ENCODE data around the gene TMEM198.

TMEM198 gene, protein sequence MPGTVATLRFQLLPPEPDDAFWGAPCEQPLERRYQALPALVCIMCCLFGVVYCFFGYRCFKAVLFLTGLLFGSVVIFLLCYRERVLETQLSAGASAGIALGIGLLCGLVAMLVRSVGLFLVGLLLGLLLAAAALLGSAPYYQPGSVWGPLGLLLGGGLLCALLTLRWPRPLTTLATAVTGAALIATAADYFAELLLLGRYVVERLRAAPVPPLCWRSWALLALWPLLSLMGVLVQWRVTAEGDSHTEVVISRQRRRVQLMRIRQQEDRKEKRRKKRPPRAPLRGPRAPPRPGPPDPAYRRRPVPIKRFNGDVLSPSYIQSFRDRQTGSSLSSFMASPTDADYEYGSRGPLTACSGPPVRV

GRCh38 chr2:219543596-219544358 lies at the start of gene TMEM198, which contains the start of gene CHPF:
TMEM198 (plus strand) TSS chr2:219544028; CDS start chr2:219544728, 700 bp downstream.
CHPF (minus strand) TSS chr2:219543809; CDS start chr2:219543538, 271 bp downstream.
- Mint-ChIP-seq H3K27ac (peak within 1 kb of the TSS; percentile 59), H3K4me3 (peak within 1 kb of the TSS; percentile 88), H3K36me3 (peaks cover 29% of the 10 kb centered on the region), H3K9me3 (no peaks in the 10 kb centered on the region), H3K4me1 (peaks cover 29% of the 10 kb centered on the region)
- peak; percentile 90 to 97 for DNase-seq (ENCODE audit: low spot score in 2 of 2)
- ATAC-seq, result peak; percentile 85

- ATAC-seq, result no peak
- Mint-ChIP-seq H3K27ac (no peak overlapping the region), H3K9me3 (no peaks in the 10 kb centered on the region), H3K36me3 (peaks cover 10% of the 10 kb centered on the region), H3K4me3 (no peak overlapping the region), H3K4me1 (peaks cover 40% of the 10 kb centered on the region)
- DNase-seq (ENCODE audit: low spot score in 2 of 2), result no peak
Observed at GRCh38 chr2:219494952-219495530, 48.8 kb upstream of the TMEM198 start.

- H3K4me1 Mint-ChIP-seq, result peaks cover 45% of the 10 kb centered on the region
- no peak overlapping the region for H3K27ac Mint-ChIP-seq
- peak; percentile 29 to 73 for DNase-seq (ENCODE audit: low spot score in 2 of 2)
- H3K36me3 Mint-ChIP-seq, result peaks cover 10% of the 10 kb centered on the region
- H3K9me3 Mint-ChIP-seq, result no peaks in the 10 kb centered on the region
- peak; percentile 19 for ATAC-seq
- no peak overlapping the region for H3K4me3 Mint-ChIP-seq
Observed at GRCh38 chr2:219495531-219496122, 48.2 kb upstream of the TMEM198 start.

GRCh38 chr2:219496247-219496824 lies 47.5 kb upstream of the TMEM198 start:
- peaks cover 47% of the 10 kb centered on the region for H3K4me1 Mint-ChIP-seq
- ATAC-seq (no peak), DNase-seq (ENCODE audit: low spot score in 2 of 2) (no peak)
- H3K36me3 Mint-ChIP-seq, result peaks cover 10% of the 10 kb centered on the region
- no peak overlapping the region for H3K27ac Mint-ChIP-seq
- peak overlapping the region; percentile 98 for H3K4me3 Mint-ChIP-seq
- no peaks in the 10 kb centered on the region for H3K9me3 Mint-ChIP-seq

DNA sequence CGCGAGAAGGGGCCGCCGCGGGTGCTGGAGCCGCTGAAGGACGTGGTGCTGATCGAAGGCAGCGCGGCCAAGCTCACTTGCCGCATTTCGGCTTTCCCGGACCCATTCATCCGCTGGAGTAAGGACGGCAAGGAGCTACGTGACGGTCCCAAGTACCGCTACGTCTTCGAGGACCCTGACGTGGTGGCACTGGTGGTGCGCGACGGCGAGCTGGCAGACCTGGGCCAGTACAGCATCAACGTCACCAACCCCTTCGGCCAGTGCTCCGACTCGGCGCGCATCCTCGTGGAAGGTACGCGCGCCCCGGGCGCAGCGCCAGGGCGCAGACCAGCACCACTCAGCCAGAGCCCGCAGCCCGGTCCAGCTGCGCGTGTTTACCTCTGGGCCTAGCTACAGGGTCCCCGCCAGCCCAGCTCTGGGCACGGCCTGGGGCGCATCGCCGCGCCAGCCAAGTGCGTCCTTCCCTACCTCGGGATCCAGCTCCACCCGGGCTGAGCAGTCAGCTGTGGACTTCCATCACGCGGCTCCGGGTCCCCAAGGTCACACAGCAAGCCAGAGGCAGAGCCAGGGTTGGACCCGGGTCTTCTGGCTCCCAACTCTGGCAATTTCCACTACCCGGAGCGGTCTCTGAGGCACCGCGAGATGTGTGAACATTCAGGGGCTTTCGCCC lies 46.9 kb upstream of the TMEM198 start:
- DNase-seq (ENCODE audit: low spot score in 2 of 2), result no peak
- H3K9me3 Mint-ChIP-seq, result no peaks in the 10 kb centered on the region
- H3K27ac Mint-ChIP-seq, result no peak overlapping the region

DNA sequence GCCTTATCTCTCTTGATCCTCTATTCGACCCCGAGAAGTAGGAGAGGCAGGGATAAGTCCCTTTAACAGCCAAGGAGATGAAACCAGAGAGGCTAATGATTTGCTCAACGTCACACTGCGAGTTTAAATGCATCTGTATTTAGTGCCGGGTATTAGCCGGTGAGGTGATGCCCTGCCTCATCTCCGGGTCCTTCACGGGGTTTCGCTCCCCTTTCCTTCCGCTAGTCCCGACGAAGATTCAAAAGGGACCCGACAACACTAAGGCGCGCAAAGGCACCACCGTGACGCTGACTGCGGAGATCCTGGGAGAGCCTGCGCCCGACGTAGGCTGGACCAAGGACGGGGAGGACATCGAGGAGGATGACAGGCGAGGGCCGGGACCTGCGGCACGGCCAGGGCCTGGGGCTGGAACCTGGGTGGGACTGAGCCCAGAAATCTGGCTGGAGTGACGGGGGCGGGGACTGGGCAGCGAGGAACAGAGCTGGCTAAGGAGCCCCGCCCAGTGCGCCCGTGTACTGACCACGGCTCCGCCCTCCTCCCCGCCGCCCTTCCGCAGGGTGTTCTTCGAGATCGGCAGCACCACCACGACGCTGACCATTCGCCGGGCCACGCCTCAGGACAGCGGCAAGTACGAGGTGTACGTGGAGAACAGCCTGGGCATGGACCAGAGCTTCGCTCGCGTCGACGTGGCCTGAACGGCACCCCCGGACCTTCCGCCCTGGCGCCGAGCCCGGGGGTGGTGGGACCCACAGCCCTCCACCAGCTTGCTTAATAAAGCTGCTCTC lies 46.1 kb upstream of the TMEM198 start:
- Mint-ChIP-seq H3K4me3 (peak overlapping the region; percentile 98), H3K4me1 (peaks cover 55% of the 10 kb centered on the region), H3K36me3 (peaks cover 13% of the 10 kb centered on the region), H3K27ac (no peak overlapping the region), H3K9me3 (no peaks in the 10 kb centered on the region)
- ATAC-seq (peak; percentile 52), DNase-seq (ENCODE audit: low spot score in 2 of 2) (peak; percentile 45 to 74)

More for the DNA sequence above, 46.9 kb upstream of the TMEM198 start:
- Mint-ChIP-seq H3K4me3 (peak overlapping the region; percentile 98), H3K4me1 (peaks cover 54% of the 10 kb centered on the region), H3K36me3 (peaks cover 10% of the 10 kb centered on the region)
- ATAC-seq, result no peak

GRCh38 chr2:219498280-219499057 lies 45.4 kb upstream of the TMEM198 start, which contains the start of gene GMPPA:
GMPPA (plus strand) TSS chr2:219498891; CDS start chr2:219499976, 1,085 bp downstream.
- H3K4me1 Mint-ChIP-seq, result peaks cover 55% of the 10 kb centered on the region
- peak; percentile 94 for ATAC-seq
- peak within 1 kb of the TSS; percentile 93 for H3K27ac Mint-ChIP-seq
- peaks cover 21% of the 10 kb centered on the region for H3K36me3 Mint-ChIP-seq
- DNase-seq (ENCODE audit: low spot score in 2 of 2), result peak; percentile 83 to 96
- H3K9me3 Mint-ChIP-seq, result no peaks in the 10 kb centered on the region
- H3K4me3 Mint-ChIP-seq, result peak within 1 kb of the TSS; percentile 98

GRCh38 chr2:219499058-219499307 lies 44.8 kb upstream of the TMEM198 start:
- H3K4me3 Mint-ChIP-seq, result peak overlapping the region; percentile 98
- peak overlapping the region; percentile 93 for H3K27ac Mint-ChIP-seq
- ATAC-seq (no peak), DNase-seq (ENCODE audit: low spot score in 2 of 2) (no peak)
- peaks cover 55% of the 10 kb centered on the region for H3K4me1 Mint-ChIP-seq
- H3K36me3 Mint-ChIP-seq, result peaks cover 21% of the 10 kb centered on the region
- no peaks in the 10 kb centered on the region for H3K9me3 Mint-ChIP-seq

- no peak for ATAC-seq
- H3K36me3 Mint-ChIP-seq, result peaks cover 27% of the 10 kb centered on the region
- H3K4me3 Mint-ChIP-seq, result peak overlapping the region; percentile 98
- H3K27ac Mint-ChIP-seq, result peak overlapping the region; percentile 93
- no peak for DNase-seq (ENCODE audit: low spot score in 2 of 2)
- H3K9me3 Mint-ChIP-seq, result no peaks in the 10 kb centered on the region
- H3K4me1 Mint-ChIP-seq, result peaks cover 55% of the 10 kb centered on the region
Observed at GRCh38 chr2:219499555-219499954, 44.3 kb upstream of the TMEM198 start.

DNA sequence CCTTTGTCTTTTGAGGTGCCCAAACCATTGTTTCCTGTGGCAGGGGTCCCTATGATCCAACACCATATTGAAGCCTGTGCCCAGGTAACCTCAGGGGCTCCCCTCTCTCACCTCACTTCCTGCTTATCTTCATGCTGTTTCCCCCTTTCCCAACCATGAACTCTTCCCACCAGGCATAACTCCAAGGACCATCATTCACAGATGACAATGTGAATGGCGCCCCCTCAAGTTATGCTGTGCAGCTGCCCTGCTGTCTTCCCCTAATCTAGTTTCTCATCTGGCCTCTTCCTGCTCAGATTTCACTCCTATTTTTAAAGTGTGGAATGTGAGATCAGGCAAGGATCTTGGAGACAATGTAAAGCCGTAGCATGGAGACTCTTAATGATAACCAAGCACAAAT lies 43.7 kb upstream of the TMEM198 start:
- H3K36me3 Mint-ChIP-seq, result peaks cover 32% of the 10 kb centered on the region

GRCh38 chr2:219501849-219502248 lies 42.0 kb upstream of the TMEM198 start:
- peaks cover 47% of the 10 kb centered on the region for H3K4me1 Mint-ChIP-seq
- H3K36me3 Mint-ChIP-seq, result peaks cover 50% of the 10 kb centered on the region
- DNase-seq (ENCODE audit: low spot score in 2 of 2), result no peak
- H3K4me3 Mint-ChIP-seq, result no peak overlapping the region
- H3K9me3 Mint-ChIP-seq, result no peaks in the 10 kb centered on the region
- no peak for ATAC-seq
- H3K27ac Mint-ChIP-seq, result peak overlapping the region; percentile 69

More for the DNA sequence above, 43.7 kb upstream of the TMEM198 start:
- Mint-ChIP-seq H3K9me3 (no peaks in the 10 kb centered on the region), H3K4me3 (peak overlapping the region; percentile 98), H3K4me1 (peaks cover 55% of the 10 kb centered on the region), H3K27ac (peak overlapping the region; percentile 93)
- DNase-seq (ENCODE audit: low spot score in 2 of 2), result no peak
- ATAC-seq, result no peak

GRCh38 chr2:219502618-219503017 lies 41.2 kb upstream of the TMEM198 start:
- Mint-ChIP-seq H3K9me3 (no peaks in the 10 kb centered on the region), H3K36me3 (peaks cover 57% of the 10 kb centered on the region), H3K4me1 (peaks cover 40% of the 10 kb centered on the region), H3K4me3 (no peak overlapping the region), H3K27ac (no peak overlapping the region)
- DNase-seq (ENCODE audit: low spot score in 2 of 2) (no peak), ATAC-seq (no peak)

GRCh38 chr2:219505585-219505984 lies 38.2 kb upstream of the TMEM198 start:
- ATAC-seq (no peak), DNase-seq (ENCODE audit: low spot score in 2 of 2) (no peak)
- no peak overlapping the region for H3K27ac Mint-ChIP-seq
- H3K36me3 Mint-ChIP-seq, result peaks cover 53% of the 10 kb centered on the region
- H3K9me3 Mint-ChIP-seq, result no peaks in the 10 kb centered on the region
- no peak overlapping the region for H3K4me3 Mint-ChIP-seq
- H3K4me1 Mint-ChIP-seq, result peaks cover 24% of the 10 kb centered on the region

Measured in stimulated activated effector memory CD8-positive, alpha-beta T cell treated with anti-CD3 and anti-CD28 coated beads, Interleukin-12 subunit alpha, Interleukin-12 subunit beta, amount 100 ng/mL, for 72 hours (primary cell).